ENCODE measurements around the gene PALLD.

PALLD gene

DNA sequence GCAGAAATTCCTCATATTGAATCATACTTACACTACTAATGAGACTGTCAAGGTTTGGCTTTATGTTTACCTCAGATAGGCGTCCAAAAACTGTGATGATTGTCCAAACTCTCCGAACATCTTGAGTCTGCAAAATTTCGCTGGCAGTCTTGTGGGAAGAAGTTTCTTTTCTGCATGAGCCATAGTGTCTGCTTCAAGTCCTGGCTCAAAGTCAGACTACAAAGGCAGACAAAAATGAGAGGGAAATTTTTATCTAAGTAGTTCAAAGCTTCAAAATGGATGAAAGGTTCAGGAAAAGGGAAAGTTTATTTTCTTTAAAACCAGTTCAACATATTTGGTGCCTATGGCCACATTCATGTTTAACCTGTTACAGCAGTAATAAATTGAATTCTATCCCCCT, 40.7 kb downstream of the PALLD start:
- no peak for ATAC-seq (ENCODE audit: insufficient read depth, low read depth)
- TF ChIP-seq EZH2 (IDR thresholded peaks at IDR 0.05; ENCODE audit: borderline replicate concordance, low read depth, low read length, severe bottlenecking) = no peak
- TF ChIP-seq, protein P1, sequence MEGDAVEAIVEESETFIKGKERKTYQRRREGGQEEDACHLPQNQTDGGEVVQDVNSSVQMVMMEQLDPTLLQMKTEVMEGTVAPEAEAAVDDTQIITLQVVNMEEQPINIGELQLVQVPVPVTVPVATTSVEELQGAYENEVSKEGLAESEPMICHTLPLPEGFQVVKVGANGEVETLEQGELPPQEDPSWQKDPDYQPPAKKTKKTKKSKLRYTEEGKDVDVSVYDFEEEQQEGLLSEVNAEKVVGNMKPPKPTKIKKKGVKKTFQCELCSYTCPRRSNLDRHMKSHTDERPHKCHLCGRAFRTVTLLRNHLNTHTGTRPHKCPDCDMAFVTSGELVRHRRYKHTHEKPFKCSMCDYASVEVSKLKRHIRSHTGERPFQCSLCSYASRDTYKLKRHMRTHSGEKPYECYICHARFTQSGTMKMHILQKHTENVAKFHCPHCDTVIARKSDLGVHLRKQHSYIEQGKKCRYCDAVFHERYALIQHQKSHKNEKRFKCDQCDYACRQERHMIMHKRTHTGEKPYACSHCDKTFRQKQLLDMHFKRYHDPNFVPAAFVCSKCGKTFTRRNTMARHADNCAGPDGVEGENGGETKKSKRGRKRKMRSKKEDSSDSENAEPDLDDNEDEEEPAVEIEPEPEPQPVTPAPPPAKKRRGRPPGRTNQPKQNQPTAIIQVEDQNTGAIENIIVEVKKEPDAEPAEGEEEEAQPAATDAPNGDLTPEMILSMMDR (IDR thresholded peaks at IDR 0.05; ENCODE audit: borderline replicate concordance, extremely low read depth, low read length, poor library complexity, severe bottlenecking) = no peak

DNA sequence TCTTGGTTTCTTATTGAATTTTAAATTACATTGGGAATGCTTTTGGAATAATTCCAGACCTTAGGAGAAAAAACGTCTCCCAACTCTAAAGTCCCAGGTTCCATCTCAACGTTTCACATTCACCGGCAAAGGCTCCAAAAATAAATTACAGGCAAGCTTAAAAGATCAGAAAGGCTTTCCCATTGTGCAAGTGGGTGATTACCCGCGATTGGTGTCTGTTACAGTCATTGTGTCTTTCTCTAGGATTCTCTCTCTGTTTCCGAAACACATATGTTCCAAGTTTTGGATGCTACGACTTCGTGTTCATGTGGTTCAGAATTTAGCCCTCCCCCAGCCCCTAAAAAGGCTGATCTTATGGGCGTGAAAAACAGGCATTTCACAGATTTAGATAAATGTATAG, 41.8 kb downstream of the PALLD start:
- H2AFZ ChIP-seq (ENCODE audit: low read depth, low read length) = no peak overlapping the region
- peaks cover 4% of the 10 kb centered on the region for H3K27me3 ChIP-seq (ENCODE audit: insufficient read depth, low read length, poor library complexity)
- H3K4me2 ChIP-seq (ENCODE audit: insufficient read depth, low read length) = no peak overlapping the region
- H4K20me1 ChIP-seq (ENCODE audit: insufficient read depth, low read length) = no peaks in the 10 kb centered on the region
- no peaks in the 10 kb centered on the region for H3K36me3 ChIP-seq (ENCODE audit: insufficient read depth, low read length)
- H3K79me2 ChIP-seq (ENCODE audit: insufficient read depth, low read length) = no peaks in the 10 kb centered on the region
- no peak for ATAC-seq (ENCODE audit: insufficient read depth, low read depth)
- DNase-seq = no peak
- no peak overlapping the region for H3K9ac ChIP-seq (ENCODE audit: low read depth, low read length)
- no peaks in the 10 kb centered on the region for H3K4me1 ChIP-seq (ENCODE audit: insufficient read depth, low read length)
- no peaks in the 10 kb centered on the region for H3K9me3 ChIP-seq (ENCODE audit: insufficient read depth, low read length, severe bottlenecking)
- TF ChIP-seq, protein P1 (IDR thresholded peaks at IDR 0.05; ENCODE audit: borderline replicate concordance, extremely low read depth, low read length, poor library complexity, severe bottlenecking) = no peak
- no peak for TF ChIP-seq EZH2 (IDR thresholded peaks at IDR 0.05; ENCODE audit: borderline replicate concordance, low read depth, low read length, severe bottlenecking)
- H3K27ac ChIP-seq (ENCODE audit: low read length) = no peak overlapping the region
- H3K4me3 ChIP-seq (ENCODE audit: low read depth in 1 of 2, low read length in 2 of 2) = no peak overlapping the region

More for the DNA sequence above, 40.7 kb downstream of the PALLD start:
- DNase-seq = no peak
- Histone ChIP-seq H3K4me3 (ENCODE audit: low read depth in 1 of 2, low read length in 2 of 2) (no peak overlapping the region), H2AFZ (ENCODE audit: low read depth, low read length) (no peak overlapping the region), H3K36me3 (ENCODE audit: insufficient read depth, low read length) (no peaks in the 10 kb centered on the region), H3K27me3 (ENCODE audit: insufficient read depth, low read length, poor library complexity) (peaks cover 4% of the 10 kb centered on the region), H3K4me1 (ENCODE audit: insufficient read depth, low read length) (no peaks in the 10 kb centered on the region), H3K4me2 (ENCODE audit: insufficient read depth, low read length) (no peak overlapping the region), H4K20me1 (ENCODE audit: insufficient read depth, low read length) (no peaks in the 10 kb centered on the region), H3K27ac (ENCODE audit: low read length) (no peak overlapping the region), H3K9ac (ENCODE audit: low read depth, low read length) (no peak overlapping the region), H3K9me3 (ENCODE audit: insufficient read depth, low read length, severe bottlenecking) (no peaks in the 10 kb centered on the region), H3K79me2 (ENCODE audit: insufficient read depth, low read length) (no peaks in the 10 kb centered on the region)

DNA sequence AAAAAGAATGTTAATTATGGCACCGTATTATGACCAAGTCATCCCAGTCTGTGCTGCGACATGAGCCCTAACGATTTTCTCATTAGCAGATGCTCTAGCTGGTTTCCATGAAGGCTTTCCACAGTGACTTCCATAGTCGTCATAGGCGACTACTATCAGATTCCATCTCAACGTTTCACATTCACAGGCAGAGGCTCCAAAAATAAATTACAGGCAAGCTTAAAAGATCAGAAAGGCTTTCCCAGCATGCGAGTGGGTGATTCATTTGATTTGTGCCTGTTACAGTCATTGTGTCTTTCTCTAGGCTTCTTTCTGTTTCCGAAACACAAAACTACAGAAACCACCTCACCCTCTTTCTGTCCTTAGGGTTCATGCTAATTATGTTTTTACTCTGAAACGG, 43.2 kb downstream of the PALLD start:
- H4K20me1 ChIP-seq (ENCODE audit: insufficient read depth, low read length) = no peaks in the 10 kb centered on the region
- H3K9ac ChIP-seq (ENCODE audit: low read depth, low read length) = no peak overlapping the region
- no peak for DNase-seq
- peaks cover 4% of the 10 kb centered on the region for H3K27me3 ChIP-seq (ENCODE audit: insufficient read depth, low read length, poor library complexity)
- no peak overlapping the region for H2AFZ ChIP-seq (ENCODE audit: low read depth, low read length)
- H3K27ac ChIP-seq (ENCODE audit: low read length) = no peak overlapping the region
- H3K4me3 ChIP-seq (ENCODE audit: low read depth in 1 of 2, low read length in 2 of 2) = no peak overlapping the region
- TF ChIP-seq EZH2 (IDR thresholded peaks at IDR 0.05; ENCODE audit: borderline replicate concordance, low read depth, low read length, severe bottlenecking) = no peak
- TF ChIP-seq, protein P1 (IDR thresholded peaks at IDR 0.05; ENCODE audit: borderline replicate concordance, extremely low read depth, low read length, poor library complexity, severe bottlenecking) = no peak
- H3K4me1 ChIP-seq (ENCODE audit: insufficient read depth, low read length) = no peaks in the 10 kb centered on the region
- H3K4me2 ChIP-seq (ENCODE audit: insufficient read depth, low read length) = no peak overlapping the region
- no peak for ATAC-seq (ENCODE audit: insufficient read depth, low read depth)
- no peaks in the 10 kb centered on the region for H3K9me3 ChIP-seq (ENCODE audit: insufficient read depth, low read length, severe bottlenecking)
- H3K36me3 ChIP-seq (ENCODE audit: insufficient read depth, low read length) = no peaks in the 10 kb centered on the region
- H3K79me2 ChIP-seq (ENCODE audit: insufficient read depth, low read length) = no peaks in the 10 kb centered on the region
